HK-2 (cell line): Measurements from ENCODE around the gene IGF2.
"Not testable (repeated sequence)": the region's sequence is repeated elsewhere in the genome, so short reads cannot be mapped to it uniquely, and the experiment has no call there.

Experiments
- DNase-seq: peaks from one replicate; pipeline ENCODE4 v3.0.0-alpha.2; 2018; ENCODE audit not compliant: unreplicated experiment

IGF2 gene

GRCh38 chr11:2136209-2136951 is 2.8 kb downstream of the IGF2 start:
- no peak for DNase-seq

DNA sequence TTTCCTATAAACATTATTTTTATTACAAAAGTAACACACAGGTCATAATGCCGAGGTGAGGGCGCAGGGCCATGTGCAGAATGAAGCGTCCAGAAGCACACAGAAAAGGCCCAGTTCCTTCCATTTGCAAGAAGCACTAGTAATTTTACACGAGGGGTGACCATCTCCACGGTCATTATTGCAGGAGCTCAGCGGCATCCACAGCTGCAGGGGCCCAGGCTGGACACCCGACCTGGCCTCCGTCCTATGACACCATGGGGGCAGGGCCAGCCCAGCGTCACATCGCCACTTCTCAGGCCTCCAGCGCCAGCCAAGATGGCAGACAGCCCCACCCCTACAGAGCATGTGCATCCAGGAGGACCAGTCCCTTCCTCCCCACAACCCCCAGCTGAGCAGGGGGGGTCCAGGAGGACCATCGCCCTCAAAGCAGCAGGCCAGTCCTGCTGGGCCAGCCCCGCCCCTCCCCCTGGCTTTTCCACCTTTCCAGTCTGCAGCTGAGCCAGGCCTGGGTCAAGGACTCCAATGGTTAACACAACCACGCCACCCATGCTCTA is 3.5 kb downstream of the IGF2 start:
- no peak for DNase-seq

DNA sequence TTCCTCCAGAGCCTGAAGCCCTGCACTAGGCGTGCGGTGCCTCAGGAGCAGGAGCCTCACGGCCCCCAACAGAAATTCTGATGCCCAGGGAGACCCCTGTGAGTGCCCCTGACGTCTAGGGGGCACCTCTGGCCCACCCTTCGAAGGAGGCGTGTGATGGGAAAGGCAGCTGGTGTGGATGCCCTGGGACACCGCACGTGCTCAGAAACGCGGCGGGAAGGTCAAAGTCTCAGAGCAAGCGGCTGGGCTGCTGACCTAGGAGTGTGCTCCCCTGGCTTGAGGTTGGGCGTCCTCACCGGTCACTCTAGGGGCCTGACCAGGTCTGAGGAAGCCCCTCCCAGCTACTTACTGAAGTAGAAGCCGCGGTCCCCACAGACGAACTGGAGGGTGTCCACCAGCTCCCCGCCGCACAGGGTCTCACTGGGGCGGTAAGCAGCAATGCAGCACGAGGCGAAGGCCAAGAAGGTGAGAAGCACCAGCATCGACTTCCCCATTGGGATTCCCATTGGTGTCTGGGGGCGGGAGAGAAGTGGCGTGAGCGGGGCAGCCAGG is 4.1 kb downstream of the IGF2 start:
- no peak for DNase-seq

DNA sequence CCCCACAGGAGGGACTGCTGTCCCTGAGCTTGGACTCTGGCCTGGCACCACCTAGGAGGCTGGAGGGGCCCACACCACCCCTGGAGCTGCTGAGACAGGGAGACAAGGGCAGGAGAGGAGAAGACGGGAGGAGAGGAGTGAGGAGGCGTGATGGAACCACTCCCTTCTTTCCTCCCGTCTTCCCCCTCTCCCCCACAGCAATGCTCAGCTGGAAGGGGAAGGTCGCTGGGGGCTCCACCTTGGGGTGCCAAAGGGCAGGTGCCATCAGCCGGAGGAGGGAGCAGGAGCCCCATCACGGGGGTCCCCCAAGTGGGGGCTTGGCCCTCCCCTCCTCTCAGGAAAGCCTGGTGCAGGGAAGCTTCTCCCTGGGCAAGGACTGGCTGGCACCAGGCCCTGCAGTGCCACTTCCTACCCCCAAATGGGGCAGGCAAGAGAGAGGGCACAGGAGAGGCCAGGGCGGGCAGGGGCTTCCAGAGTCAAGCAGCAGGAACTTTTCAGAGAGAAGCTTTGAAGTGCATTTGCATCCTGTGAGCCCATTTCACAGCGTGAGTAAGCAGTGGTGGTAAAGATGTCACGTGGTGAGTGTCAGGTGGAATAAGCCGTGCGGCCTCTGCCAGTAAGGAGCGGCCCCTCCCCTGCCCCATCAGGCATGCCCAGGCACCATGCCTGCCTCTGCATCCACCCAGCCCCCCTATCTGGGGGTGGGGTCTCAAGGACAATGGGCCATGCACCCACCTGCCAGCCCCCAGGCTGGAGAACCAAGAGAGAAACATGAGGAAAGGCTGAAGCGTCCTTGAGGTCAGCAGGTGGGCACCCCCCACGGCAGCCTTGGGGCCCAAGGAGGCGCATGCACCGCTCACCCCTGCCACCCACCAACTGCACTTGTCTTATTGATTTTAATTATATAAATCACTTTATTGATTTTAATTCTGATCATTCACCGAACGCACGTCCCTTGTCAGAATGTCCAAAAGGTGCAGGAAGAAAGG is 4.9 kb downstream of the IGF2 start:
- no peak for DNase-seq

GRCh38 chr11:2133241-2134021 is 5.8 kb downstream of the IGF2 start:
- DNase-seq, result no peak

GRCh38 chr11:2132874-2133240 is 6.3 kb downstream of the IGF2 start:
- DNase-seq, result no peak

- no peak for DNase-seq
Observed at GRCh38 chr11:2132246-2132645, 6.9 kb downstream of the IGF2 start.

DNA sequence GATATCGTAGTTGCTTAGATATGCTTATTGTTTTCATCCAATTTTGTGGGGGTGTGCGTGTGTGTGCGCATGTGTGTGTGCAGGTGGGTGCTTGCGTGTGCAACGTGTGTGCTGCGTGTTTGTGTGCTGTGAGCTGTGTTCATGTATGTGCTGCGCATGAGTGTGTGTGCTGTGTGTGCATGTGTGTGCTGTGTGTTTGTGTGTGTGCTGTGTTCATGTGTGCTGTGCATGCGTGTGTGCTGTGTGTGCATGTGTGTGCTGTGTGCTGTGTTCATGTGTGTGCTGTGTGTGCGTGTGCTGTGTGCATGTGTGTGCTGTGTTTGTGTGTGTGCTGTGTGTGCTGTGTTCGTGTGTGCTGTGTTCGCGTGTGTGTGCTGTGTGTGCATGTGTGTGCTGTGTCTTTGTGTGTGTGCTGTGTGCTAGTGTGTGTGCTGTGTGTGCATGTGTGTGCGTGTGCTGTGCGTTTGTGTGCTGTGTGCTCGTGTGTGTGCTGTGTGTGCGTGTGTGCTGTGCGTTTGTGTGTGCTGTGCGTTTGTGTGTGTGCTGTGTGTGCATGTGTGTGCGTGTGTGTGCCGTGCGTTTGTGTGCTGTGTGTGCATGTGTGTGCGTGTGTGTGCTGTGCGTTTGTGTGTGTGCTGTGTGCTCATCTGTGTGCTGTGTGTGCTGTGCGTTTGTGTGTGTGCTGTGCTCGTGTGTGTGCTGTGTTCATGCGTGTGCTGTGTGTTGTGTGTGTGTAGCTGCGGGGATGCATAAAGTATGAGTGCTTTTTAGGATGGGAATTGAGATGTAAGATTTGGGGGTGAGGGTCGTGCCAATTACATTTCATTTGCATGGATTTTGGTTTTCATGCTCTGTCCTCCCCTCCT is 7.6 kb downstream of the IGF2 start:
- no peak for DNase-seq

- no peak for DNase-seq
Observed at GRCh38 chr11:2130881-2131352, 8.3 kb downstream of the IGF2 start.

- DNase-seq, result no peak
Observed at GRCh38 chr11:2129699-2130366, 9.4 kb downstream of the IGF2 start.

- no peak for DNase-seq
Observed at GRCh38 chr11:2129308-2129698, 9.9 kb downstream of the IGF2 start.

- no peak for DNase-seq
Observed at GRCh38 chr11:2128511-2129307, 10.5 kb downstream of the IGF2 start.

DNA sequence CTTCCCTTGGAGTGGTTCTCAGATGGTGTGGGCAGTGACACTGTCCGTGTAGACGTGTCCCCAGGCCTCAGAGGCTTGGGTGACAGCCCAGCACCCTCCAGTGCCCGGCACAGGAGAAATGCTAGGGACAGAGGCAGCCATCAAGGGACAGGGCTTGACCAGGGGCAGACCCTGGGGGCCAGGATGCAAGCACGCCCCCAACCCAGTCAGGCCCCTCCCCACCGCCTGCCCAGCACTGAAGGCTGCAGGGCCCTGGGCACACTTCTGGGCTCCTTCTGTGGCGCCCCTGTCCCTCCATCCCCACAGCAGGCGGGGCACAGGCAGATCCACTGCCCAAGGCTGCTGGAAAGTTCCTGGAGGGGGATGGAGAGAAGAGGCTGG is 11.1 kb downstream of the IGF2 start:
- DNase-seq, result no peak

GRCh38 chr11:2127482-2128129 is 11.6 kb downstream of the IGF2 start:
- DNase-seq, result no peak

DNA sequence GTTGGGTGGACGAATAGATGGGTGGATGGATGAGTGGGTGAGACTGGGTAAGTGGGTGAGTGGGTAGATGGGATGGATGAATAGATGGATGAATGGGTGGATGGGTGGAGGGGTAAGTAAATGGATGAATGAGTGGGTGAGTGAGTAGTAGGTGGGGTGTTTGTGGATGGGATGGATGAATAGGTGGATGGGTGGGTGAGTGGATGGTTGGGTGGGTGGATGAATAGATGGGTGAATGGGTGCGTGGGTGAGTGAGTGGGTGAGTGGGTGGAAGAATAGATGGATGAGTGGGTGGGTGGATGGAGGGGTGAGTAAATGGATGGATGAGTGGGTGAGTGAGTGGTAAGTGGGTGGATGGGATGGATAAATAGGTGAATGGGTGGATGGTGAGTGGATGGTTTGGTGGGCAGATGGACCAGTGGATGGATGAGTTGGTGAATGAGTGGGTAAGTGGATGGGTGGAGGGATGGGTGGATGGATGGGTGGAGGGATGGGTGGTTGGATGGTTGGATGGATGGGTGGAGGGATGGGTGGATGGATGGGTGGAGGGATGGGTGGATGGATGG is 12.6 kb downstream of the IGF2 start:
- DNase-seq, result no peak

DNA sequence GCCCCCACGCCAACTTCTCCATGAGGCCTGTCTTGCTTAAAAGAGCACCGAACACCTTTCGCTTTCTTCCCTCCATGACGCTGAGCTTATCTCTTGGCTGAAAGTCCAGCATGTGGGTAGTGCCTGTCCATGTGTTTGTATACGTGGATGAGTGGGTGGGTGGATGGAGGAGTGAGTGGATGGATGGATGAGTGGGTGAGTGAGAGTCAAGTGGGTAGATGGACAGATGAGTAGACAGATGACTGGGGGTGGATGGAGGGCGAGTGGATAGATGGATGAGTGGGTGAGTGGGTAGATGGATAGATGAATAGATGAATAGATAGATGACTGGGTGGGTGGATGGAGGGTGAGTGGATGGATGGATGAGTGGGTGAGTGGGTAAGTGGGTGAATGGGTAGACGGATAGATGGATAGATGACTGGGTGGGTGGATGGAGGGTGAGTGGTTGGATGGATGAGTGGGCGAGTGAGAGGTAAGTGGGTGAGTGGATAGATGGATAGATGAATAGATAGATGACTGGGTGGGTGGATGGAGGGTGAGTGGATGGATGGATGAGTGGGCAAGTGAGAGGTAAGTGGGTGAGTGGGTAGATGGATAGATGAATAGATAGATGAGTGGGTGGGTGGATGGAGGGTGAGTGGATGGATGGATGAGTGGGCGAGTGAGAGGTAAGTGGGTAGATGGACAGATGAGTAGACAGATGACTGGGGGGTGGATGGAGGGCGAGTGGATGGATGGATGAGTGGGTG is 14.3 kb downstream of the IGF2 start:
- not testable (repeated sequence) for DNase-seq

- no peak for DNase-seq
Observed at GRCh38 chr11:2123628-2123960, 15.6 kb downstream of the IGF2 start.
